Lung (tissue), 12 donors: Measurements from ENCODE around the gene MDFI. TPM values are rescaled to one million over a fixed set of nuclear protein-coding genes. Genes with fewer than 3 reads are reported as not detected.

Source experiments
- ATAC-seq: fragments of 200-7000 bp; cut with Tn5 transposase; one replicate; pipeline ENCODE4 v1.9.1; 2020; ENCODE audit warnings: moderate number of reproducible peaks; ENCODE audit not compliant: insufficient read depth, low FRiP score
- DNase-seq, 3 donors: peaks; one replicate each; pipeline ENCODE4 v3.0.0-alpha.2; 2013 to 2017
- H3K27ac ChIP-seq, 2 donors: one replicate each; pipeline ENCODE4 v1.5.1; 2013; ENCODE audit warnings: mild to moderate bottlenecking in 2 of 2, moderate library complexity in 2 of 2, control low read depth in 1 of 2, inconsistent platforms in 1 of 2, low read depth in 1 of 2, low read length in 1 of 2
- H3K27me3 ChIP-seq, 3 donors: one replicate each; pipeline ENCODE4 v1.5.1; 2013; ENCODE audit warnings: low read length in 2 of 3; ENCODE audit not compliant: control insufficient read depth in 3 of 3, insufficient read depth in 3 of 3
- H3K36me3 ChIP-seq, 4 donors: one replicate each; pipeline ENCODE4 v1.5.1; 2013; ENCODE audit warnings: low read length in 4 of 4, mild to moderate bottlenecking in 1 of 4, moderate library complexity in 1 of 4; ENCODE audit not compliant: control insufficient read depth in 4 of 4, insufficient read depth in 4 of 4
- H3K4me1 ChIP-seq, 5 donors: one replicate each; pipeline ENCODE4 v1.5.1; 2013; ENCODE audit warnings: low read length in 5 of 5, mild to moderate bottlenecking in 2 of 5, moderate library complexity in 1 of 5; ENCODE audit not compliant: control insufficient read depth in 5 of 5, insufficient read depth in 5 of 5
- H3K4me3 ChIP-seq: one replicate; pipeline ENCODE4 v1.5.1; 2013; ENCODE audit warnings: mild to moderate bottlenecking, control low read depth, moderate library complexity
- H3K9ac ChIP-seq, 2 donors: one replicate each; pipeline ENCODE4 v1.5.1; 2013; ENCODE audit warnings: low read length in 2 of 2, control low read depth in 1 of 2; ENCODE audit not compliant: insufficient read depth in 1 of 2
- H3K9me3 ChIP-seq, 4 donors: one replicate each; pipeline ENCODE4 v1.5.1; 2013; ENCODE audit warnings: low read length in 3 of 4, mild to moderate bottlenecking in 1 of 4, moderate library complexity in 1 of 4; ENCODE audit not compliant: control insufficient read depth in 4 of 4, insufficient read depth in 3 of 4
- CTCF ChIP-seq: IDR thresholded peaks from 2 replicates; pipeline ENCODE4 v1.5.1; 2012; ENCODE audit warnings: mild to moderate bottlenecking; ENCODE audit errors: control extremely low read depth, extremely low read depth
- WGBS, 2 donors: extraction: QIAGEN DNeasy Blood & Tissue Kit; methylation state at CpG; one replicate each; pipeline ENCODE4 v1.1.7; 2013; 5-methylcytosine and 5-hydroxymethylcytosine counted together
- polyA plus RNA-seq, 2 donors: library from polyadenylated mRNA; stranded (reverse); fragments of 200-250 nt; gene quantifications; one replicate each; pipeline ENCODE4 v1.2.1, GENCODE V29; 2013
- total RNA-seq, 2 donors: library from RNA; depleted of rRNA in 1 of 2; stranded (reverse); fragments of >200 nt in 1 of 2; gene quantifications; one replicate each; pipeline ENCODE4 v1.2.1, GENCODE V29; 2014 to 2021
- donor health status: control.
- donor health status: control.
- donor health status: Bipolar disorder and iron deficiency.
- donor health status: healthy.
- donor health status: DM: yes; HTN: yes; CAD: no.

MDFI gene
- total and polyA plus RNA-seq, 4 donors: 16.4 to 36.4 (median 21.9) TPM

GRCh38 chr6:41684311-41685180, 46.3 kb downstream of the MDFI start:
- H3K4me3 ChIP-seq: no peak overlapping the region
- H3K27me3 ChIP-seq: no peaks in the 10 kb centered on the region
- H3K36me3 ChIP-seq: peaks cover 0 to 31% (median 5%) of the 10 kb centered on the region in 4 donors
- H3K9me3 ChIP-seq: no peaks in the 10 kb centered on the region
- ATAC-seq (no peak), DNase-seq (no peak)
- 90 to 96% methylated on average over 25 of the region's 25 CpGs for WGBS, 2 donors
- TF ChIP-seq CTCF: no peak
- no peak overlapping the region for H3K9ac ChIP-seq
- H3K4me1 ChIP-seq: peaks cover 0 to 20% (median 0%) of the 10 kb centered on the region in 5 donors
- no peak overlapping the region for H3K27ac ChIP-seq

GRCh38 chr6:41685641-41686380, 47.5 kb downstream of the MDFI start:
- Histone ChIP-seq H3K9ac (no peak overlapping the region), H3K4me1 (peaks cover 0 to 20% (median 0%) of the 10 kb centered on the region in 5 donors), H3K36me3 (peaks cover 0 to 34% (median 5%) of the 10 kb centered on the region in 4 donors), H3K9me3 (no peaks in the 10 kb centered on the region), H3K27ac (no peak overlapping the region), H3K27me3 (no peaks in the 10 kb centered on the region), H3K4me3 (no peak overlapping the region)
- TF ChIP-seq CTCF: no peak
- 95 to 99% methylated on average over 7 of the region's 7 CpGs for WGBS, 2 donors
- ATAC-seq: no peak
- no peak for DNase-seq

GRCh38 chr6:41687501-41688175, 49.4 kb downstream of the MDFI start:
- WGBS, 2 donors: 87 to 88% methylated on average over 9 of the region's 9 CpGs
- no peaks in the 10 kb centered on the region for H3K9me3 ChIP-seq
- no peak for TF ChIP-seq CTCF
- H3K36me3 ChIP-seq: peaks cover 0 to 34% (median 5%) of the 10 kb centered on the region in 4 donors
- H3K27ac ChIP-seq: no peak overlapping the region
- no peak for DNase-seq
- peaks cover 0 to 12% (median 0%) of the 10 kb centered on the region in 5 donors for H3K4me1 ChIP-seq
- no peak for ATAC-seq
- no peak overlapping the region for H3K9ac ChIP-seq
- no peaks in the 10 kb centered on the region for H3K27me3 ChIP-seq
- no peak overlapping the region for H3K4me3 ChIP-seq
